ENCODE data around the gene SLC22A3. TPM values are rescaled to one million over a fixed set of nuclear protein-coding genes. Genes with fewer than 3 reads are reported as not detected.

The SLC22A3 gene
- total RNA-seq, 1 experiment from 2014 or later = 4.1 TPM

DNA sequence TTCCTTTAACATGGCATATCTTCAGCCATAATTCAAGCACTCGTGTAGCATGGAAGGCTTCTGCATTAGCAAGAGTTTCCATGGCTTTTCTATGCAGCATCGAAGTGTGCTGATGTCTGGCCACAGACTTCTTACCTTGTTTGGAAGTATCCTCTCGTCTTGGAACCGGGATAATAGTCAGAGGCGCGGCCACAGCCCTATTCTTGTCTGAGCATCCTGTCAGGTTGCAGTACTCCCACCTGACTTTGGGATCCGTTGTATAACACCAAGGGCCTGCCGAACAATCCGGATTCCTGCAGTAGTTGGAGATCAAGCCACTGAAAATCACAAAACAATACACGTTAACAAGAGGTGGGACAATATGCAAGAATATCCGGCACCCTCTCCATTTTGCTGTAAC, 138.9 kb downstream of the SLC22A3 start:
- POLR2A ChIA-PET = no interaction called here
- Mint-ChIP-seq H3K27ac (no peak overlapping the region), H3K27me3 (ENCODE audit: low read depth) (no peaks in the 10 kb centered on the region), H3K4me1 (no peaks in the 10 kb centered on the region), H3K36me3 (peaks cover 6% of the 10 kb centered on the region), H3K4me3 (no peak overlapping the region), H3K9me3 (peaks cover 6% of the 10 kb centered on the region)
- ATAC-seq (no peak), DNase-seq (ENCODE audit: low spot score) (no peak)
- TF ChIP-seq NR2C2 (CRISPR knock-in tag; IDR thresholded peaks at IDR 0.05) (no peak), ZNF396 (CRISPR knock-in tag; IDR thresholded peaks at IDR 0.05; ENCODE audit: borderline replicate concordance) (no peak)
- CTCF ChIA-PET = no interaction called here

GRCh38 chr6:160489091-160489490, 140.9 kb downstream of the SLC22A3 start:
- ATAC-seq = no peak
- no peak overlapping the region for H3K27ac Mint-ChIP-seq
- CTCF ChIA-PET = no interaction called here
- DNase-seq (ENCODE audit: low spot score) = no peak
- POLR2A ChIA-PET = no interaction called here
- H3K4me3 Mint-ChIP-seq = no peak overlapping the region
- no peaks in the 10 kb centered on the region for H3K9me3 Mint-ChIP-seq
- TF ChIP-seq, protein P1, sequence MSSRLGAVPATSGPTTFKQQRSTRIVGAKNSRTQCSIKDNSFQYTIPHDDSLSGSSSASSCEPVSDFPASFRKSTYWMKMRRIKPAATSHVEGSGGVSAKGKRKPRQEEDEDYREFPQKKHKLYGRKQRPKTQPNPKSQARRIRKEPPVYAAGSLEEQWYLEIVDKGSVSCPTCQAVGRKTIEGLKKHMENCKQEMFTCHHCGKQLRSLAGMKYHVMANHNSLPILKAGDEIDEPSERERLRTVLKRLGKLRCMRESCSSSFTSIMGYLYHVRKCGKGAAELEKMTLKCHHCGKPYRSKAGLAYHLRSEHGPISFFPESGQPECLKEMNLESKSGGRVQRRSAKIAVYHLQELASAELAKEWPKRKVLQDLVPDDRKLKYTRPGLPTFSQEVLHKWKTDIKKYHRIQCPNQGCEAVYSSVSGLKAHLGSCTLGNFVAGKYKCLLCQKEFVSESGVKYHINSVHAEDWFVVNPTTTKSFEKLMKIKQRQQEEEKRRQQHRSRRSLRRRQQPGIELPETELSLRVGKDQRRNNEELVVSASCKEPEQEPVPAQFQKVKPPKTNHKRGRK (CRISPR knock-in tag; IDR thresholded peaks at IDR 0.05; ENCODE audit: borderline replicate concordance) = no peak
- TF ChIP-seq, protein P2, sequence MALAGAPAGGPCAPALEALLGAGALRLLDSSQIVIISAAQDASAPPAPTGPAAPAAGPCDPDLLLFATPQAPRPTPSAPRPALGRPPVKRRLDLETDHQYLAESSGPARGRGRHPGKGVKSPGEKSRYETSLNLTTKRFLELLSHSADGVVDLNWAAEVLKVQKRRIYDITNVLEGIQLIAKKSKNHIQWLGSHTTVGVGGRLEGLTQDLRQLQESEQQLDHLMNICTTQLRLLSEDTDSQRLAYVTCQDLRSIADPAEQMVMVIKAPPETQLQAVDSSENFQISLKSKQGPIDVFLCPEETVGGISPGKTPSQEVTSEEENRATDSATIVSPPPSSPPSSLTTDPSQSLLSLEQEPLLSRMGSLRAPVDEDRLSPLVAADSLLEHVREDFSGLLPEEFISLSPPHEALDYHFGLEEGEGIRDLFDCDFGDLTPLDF (CRISPR knock-in tag; IDR thresholded peaks at IDR 0.05) = no peak
- TF ChIP-seq IRF1 (CRISPR knock-in tag; IDR thresholded peaks at IDR 0.05) (no peak), SMAD3 (CRISPR knock-in tag; IDR thresholded peaks at IDR 0.05; ENCODE audit: borderline replicate concordance) (no peak), ZNF317 (CRISPR knock-in tag; IDR thresholded peaks at IDR 0.05; ENCODE audit: borderline replicate concordance, low read depth) (no peak), ATF1 (CRISPR knock-in tag; IDR thresholded peaks at IDR 0.05) (no peak), CDX4 (CRISPR knock-in tag; IDR thresholded peaks at IDR 0.05; ENCODE audit: borderline replicate concordance) (no peak), MXD4 (CRISPR knock-in tag; IDR thresholded peaks at IDR 0.05; ENCODE audit: borderline replicate concordance) (no peak), CREB1 (CRISPR knock-in tag; IDR thresholded peaks at IDR 0.05) (no peak), TEAD4 (CRISPR knock-in tag; IDR thresholded peaks at IDR 0.05) (no peak), AR (CRISPR knock-in tag; IDR thresholded peaks at IDR 0.05) (no peak), ZNF263 (CRISPR knock-in tag; IDR thresholded peaks at IDR 0.05; ENCODE audit: low read depth) (no peak), GABPB1 (CRISPR knock-in tag; IDR thresholded peaks at IDR 0.05) (no peak), NFE2L1 (CRISPR knock-in tag; IDR thresholded peaks at IDR 0.05) (no peak)
- TF ChIP-seq, protein P3, sequence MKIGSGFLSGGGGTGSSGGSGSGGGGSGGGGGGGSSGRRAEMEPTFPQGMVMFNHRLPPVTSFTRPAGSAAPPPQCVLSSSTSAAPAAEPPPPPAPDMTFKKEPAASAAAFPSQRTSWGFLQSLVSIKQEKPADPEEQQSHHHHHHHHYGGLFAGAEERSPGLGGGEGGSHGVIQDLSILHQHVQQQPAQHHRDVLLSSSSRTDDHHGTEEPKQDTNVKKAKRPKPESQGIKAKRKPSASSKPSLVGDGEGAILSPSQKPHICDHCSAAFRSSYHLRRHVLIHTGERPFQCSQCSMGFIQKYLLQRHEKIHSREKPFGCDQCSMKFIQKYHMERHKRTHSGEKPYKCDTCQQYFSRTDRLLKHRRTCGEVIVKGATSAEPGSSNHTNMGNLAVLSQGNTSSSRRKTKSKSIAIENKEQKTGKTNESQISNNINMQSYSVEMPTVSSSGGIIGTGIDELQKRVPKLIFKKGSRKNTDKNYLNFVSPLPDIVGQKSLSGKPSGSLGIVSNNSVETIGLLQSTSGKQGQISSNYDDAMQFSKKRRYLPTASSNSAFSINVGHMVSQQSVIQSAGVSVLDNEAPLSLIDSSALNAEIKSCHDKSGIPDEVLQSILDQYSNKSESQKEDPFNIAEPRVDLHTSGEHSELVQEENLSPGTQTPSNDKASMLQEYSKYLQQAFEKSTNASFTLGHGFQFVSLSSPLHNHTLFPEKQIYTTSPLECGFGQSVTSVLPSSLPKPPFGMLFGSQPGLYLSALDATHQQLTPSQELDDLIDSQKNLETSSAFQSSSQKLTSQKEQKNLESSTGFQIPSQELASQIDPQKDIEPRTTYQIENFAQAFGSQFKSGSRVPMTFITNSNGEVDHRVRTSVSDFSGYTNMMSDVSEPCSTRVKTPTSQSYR (CRISPR knock-in tag; IDR thresholded peaks at IDR 0.05) = no peak
- TF ChIP-seq, protein P4, sequence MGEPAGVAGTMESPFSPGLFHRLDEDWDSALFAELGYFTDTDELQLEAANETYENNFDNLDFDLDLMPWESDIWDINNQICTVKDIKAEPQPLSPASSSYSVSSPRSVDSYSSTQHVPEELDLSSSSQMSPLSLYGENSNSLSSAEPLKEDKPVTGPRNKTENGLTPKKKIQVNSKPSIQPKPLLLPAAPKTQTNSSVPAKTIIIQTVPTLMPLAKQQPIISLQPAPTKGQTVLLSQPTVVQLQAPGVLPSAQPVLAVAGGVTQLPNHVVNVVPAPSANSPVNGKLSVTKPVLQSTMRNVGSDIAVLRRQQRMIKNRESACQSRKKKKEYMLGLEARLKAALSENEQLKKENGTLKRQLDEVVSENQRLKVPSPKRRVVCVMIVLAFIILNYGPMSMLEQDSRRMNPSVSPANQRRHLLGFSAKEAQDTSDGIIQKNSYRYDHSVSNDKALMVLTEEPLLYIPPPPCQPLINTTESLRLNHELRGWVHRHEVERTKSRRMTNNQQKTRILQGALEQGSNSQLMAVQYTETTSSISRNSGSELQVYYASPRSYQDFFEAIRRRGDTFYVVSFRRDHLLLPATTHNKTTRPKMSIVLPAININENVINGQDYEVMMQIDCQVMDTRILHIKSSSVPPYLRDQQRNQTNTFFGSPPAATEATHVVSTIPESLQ (CRISPR knock-in tag; IDR thresholded peaks at IDR 0.05) = no peak
- TF ChIP-seq, protein P5, sequence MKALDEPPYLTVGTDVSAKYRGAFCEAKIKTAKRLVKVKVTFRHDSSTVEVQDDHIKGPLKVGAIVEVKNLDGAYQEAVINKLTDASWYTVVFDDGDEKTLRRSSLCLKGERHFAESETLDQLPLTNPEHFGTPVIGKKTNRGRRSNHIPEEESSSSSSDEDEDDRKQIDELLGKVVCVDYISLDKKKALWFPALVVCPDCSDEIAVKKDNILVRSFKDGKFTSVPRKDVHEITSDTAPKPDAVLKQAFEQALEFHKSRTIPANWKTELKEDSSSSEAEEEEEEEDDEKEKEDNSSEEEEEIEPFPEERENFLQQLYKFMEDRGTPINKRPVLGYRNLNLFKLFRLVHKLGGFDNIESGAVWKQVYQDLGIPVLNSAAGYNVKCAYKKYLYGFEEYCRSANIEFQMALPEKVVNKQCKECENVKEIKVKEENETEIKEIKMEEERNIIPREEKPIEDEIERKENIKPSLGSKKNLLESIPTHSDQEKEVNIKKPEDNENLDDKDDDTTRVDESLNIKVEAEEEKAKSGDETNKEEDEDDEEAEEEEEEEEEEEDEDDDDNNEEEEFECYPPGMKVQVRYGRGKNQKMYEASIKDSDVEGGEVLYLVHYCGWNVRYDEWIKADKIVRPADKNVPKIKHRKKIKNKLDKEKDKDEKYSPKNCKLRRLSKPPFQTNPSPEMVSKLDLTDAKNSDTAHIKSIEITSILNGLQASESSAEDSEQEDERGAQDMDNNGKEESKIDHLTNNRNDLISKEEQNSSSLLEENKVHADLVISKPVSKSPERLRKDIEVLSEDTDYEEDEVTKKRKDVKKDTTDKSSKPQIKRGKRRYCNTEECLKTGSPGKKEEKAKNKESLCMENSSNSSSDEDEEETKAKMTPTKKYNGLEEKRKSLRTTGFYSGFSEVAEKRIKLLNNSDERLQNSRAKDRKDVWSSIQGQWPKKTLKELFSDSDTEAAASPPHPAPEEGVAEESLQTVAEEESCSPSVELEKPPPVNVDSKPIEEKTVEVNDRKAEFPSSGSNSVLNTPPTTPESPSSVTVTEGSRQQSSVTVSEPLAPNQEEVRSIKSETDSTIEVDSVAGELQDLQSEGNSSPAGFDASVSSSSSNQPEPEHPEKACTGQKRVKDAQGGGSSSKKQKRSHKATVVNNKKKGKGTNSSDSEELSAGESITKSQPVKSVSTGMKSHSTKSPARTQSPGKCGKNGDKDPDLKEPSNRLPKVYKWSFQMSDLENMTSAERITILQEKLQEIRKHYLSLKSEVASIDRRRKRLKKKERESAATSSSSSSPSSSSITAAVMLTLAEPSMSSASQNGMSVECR (CRISPR knock-in tag; IDR thresholded peaks at IDR 0.05; ENCODE audit: borderline replicate concordance) = no peak
- no peaks in the 10 kb centered on the region for H3K36me3 Mint-ChIP-seq
- H3K27me3 Mint-ChIP-seq (ENCODE audit: low read depth) = no peaks in the 10 kb centered on the region
- H3K4me1 Mint-ChIP-seq = no peaks in the 10 kb centered on the region

All from WTC11 (cell line).